ENCODE data around the gene NLN. TPM values are rescaled to one million over a fixed set of nuclear protein-coding genes. Genes with fewer than 3 reads are reported as not detected.

Gene NLN
- total and polyA plus RNA-seq, 9 of the 15 experiments (the other 6 are each of a cell fraction or from before 2014, with no cell fraction given) = 6.9 to 45.2 (median 28.8) TPM

DNA sequence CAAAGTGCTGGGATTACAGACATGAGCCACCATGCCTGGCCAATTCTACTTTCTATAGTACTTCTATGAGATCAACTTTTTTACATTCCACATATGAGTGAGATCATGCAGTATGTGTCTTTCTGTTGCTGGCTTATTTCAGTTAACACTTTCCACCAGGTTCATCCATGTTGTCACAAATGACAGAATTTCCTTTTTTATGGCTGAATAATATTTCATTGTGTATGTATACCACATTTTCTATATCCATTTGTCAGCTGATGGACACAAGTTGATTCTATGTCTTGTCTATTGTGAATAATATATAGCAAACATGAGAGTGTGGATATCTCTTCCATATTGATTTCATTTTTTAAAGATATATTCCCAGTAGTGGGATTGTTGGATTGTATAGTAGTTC lies 17.2 kb downstream of the NLN start:
- CTCF ChIA-PET (ENCODE audit: low intra/inter-chr PET ratio) = no interaction called here
- H3K79me2 ChIP-seq (ENCODE audit: control insufficient read depth, insufficient read depth, low read length) = peaks cover 75% of the 10 kb centered on the region
- FAIRE-seq = no peak

DNA sequence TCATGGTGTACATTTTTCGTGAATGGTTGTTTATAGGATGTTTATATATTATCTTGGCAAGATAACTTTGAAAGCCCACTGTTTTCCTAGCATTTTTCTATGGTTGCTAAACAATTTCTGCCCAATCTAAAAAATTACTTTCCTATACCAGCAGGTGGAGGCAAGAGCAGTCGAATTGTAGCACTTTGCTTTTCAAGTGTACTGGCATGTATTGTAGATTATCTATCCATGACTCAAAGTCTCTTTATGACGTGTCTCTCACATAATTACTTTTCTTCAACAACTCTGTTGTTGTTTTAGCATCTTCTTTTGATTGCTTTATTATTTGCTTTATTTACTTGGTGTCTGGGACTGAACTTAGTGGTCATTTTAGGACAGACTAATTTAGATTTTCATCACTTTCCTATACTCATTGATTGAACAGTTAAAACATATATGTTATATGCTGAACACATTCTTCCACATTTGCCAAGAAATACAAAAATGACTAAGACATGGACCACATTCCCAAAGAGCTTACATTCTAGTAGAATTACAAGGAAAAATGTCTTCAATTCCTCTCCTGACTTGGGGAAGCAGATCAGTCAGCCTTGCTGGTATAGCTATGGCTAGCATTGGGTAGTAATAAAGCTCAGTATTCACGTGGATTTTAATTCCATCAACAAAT lies 20.7 kb downstream of the NLN start:
- Histone ChIP-seq H3K9me1 (ENCODE audit: control insufficient read depth, insufficient read depth, low read length) (no peaks in the 10 kb centered on the region), H3K27me3 (ENCODE audit: control insufficient read depth in 2 of 2, insufficient read depth in 2 of 2, low read length in 2 of 2) (no peaks in the 10 kb centered on the region), H3K4me1 (replicated peaks in 1 of 2; ENCODE audit: control insufficient read depth in 2 of 2, insufficient read depth in 2 of 2, low read length in 2 of 2) (no peaks in the 10 kb centered on the region), H3K27ac (ENCODE audit: extremely low read depth, low read depth, low read length) (no peak overlapping the region), H3K9me3 (replicated peaks; ENCODE audit: control insufficient read depth, insufficient read depth, low read depth, low read length) (no peaks in the 10 kb centered on the region), H3K79me2 (ENCODE audit: control insufficient read depth, insufficient read depth, low read length) (peaks cover 55% of the 10 kb centered on the region), H2AFZ (ENCODE audit: low read depth, low read length) (no peak overlapping the region), H3K4me2 (ENCODE audit: insufficient read depth, low read length) (no peak overlapping the region), H3K4me3 (no peak overlapping the region), H3K36me3 (ENCODE audit: control insufficient read depth, insufficient read depth, low read length) (peaks cover 8% of the 10 kb centered on the region; the same call in 1 of the 3 replicates), H3K9ac (ENCODE audit: insufficient read depth in 1 of 2, low read depth in 2 of 2, low read length in 2 of 2) (no peak overlapping the region), H4K20me1 (replicated peaks; ENCODE audit: control insufficient read depth, insufficient read depth, low read length) (no peaks in the 10 kb centered on the region)
- ChIA-PET POLR2A (interaction anchor here (0.6 kb wide), 1 partner anchor 211 kb away, joined by 3 read pairs; no protein-coding TSS in a partner anchor), CTCF (ENCODE audit: low intra/inter-chr PET ratio) (no interaction called here)
- intact Hi-C loops (cut with micrococcal nuclease) (no loop called here), in situ Hi-C loops (cut with MboI) (no loop called here)
- WGBS (ENCODE audit: insufficient coverage, low coverage, missing lambda C conversion rate) = 1% methylated on average over 4 of the region's 4 CpGs
- peak; percentile 85 for ATAC-seq
- DNase-seq (ENCODE audit: extremely low read depth in 1 of 4, low spot score in 3 of 4) = peak; percentile 34 to 57 (median 44)
- peak; percentile 74 for FAIRE-seq
- no TSS peak for BruUV-seq (replicated peaks)
- no peak for TF ChIP-seq ZFP1 (CRISPR knock-in tag; IDR thresholded peaks at IDR 0.05)
- TF ChIP-seq, protein P1, sequence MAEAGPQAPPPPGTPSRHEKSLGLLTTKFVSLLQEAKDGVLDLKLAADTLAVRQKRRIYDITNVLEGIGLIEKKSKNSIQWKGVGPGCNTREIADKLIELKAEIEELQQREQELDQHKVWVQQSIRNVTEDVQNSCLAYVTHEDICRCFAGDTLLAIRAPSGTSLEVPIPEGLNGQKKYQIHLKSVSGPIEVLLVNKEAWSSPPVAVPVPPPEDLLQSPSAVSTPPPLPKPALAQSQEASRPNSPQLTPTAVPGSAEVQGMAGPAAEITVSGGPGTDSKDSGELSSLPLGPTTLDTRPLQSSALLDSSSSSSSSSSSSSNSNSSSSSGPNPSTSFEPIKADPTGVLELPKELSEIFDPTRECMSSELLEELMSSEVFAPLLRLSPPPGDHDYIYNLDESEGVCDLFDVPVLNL (CRISPR knock-in tag; IDR thresholded peaks at IDR 0.05; ENCODE audit: low read depth) = no peak
- TF ChIP-seq ZNF696 (CRISPR knock-in tag; conservative IDR thresholded peaks at IDR 0.05) = no peak
- no peak for TF ChIP-seq ZNF584 (CRISPR knock-in tag; IDR thresholded peaks at IDR 0.05; ENCODE audit: low read depth)
- no peak for TF ChIP-seq ZNF445 (CRISPR knock-in tag; IDR thresholded peaks at IDR 0.05; ENCODE audit: low read depth)
- no peak for TF ChIP-seq ARNT (IDR thresholded peaks at IDR 0.05)
- TF ChIP-seq NR3C1 (CRISPR knock-in tag; IDR thresholded peaks at IDR 0.05) = no peak
- TF ChIP-seq POLR2AphosphoS5 (IDR thresholded peaks at IDR 0.05; ENCODE audit: control insufficient read depth, insufficient read depth, low read depth, low read length) = no peak

More for the DNA sequence above, 17.2 kb downstream of the NLN start:
- Histone ChIP-seq H2AFZ (ENCODE audit: low read depth, low read length) (no peak overlapping the region), H3K9me1 (ENCODE audit: control insufficient read depth, insufficient read depth, low read length) (no peaks in the 10 kb centered on the region), H3K4me3 (no peak overlapping the region), H3K4me2 (ENCODE audit: insufficient read depth, low read length) (no peak overlapping the region), H3K27me3 (ENCODE audit: control insufficient read depth in 2 of 2, insufficient read depth in 2 of 2, low read length in 2 of 2) (no peaks in the 10 kb centered on the region), H3K4me1 (replicated peaks in 1 of 2; ENCODE audit: control insufficient read depth in 2 of 2, insufficient read depth in 2 of 2, low read length in 2 of 2) (peaks cover 0 to 3% of the 10 kb centered on the region in 2 experiments; a peak in 2 of 5 replicates), H3K9ac (ENCODE audit: insufficient read depth in 1 of 2, low read depth in 2 of 2, low read length in 2 of 2) (no peak overlapping the region), H3K27ac (ENCODE audit: extremely low read depth, low read depth, low read length) (no peak overlapping the region), H3K9me3 (replicated peaks; ENCODE audit: control insufficient read depth, insufficient read depth, low read depth, low read length) (no peaks in the 10 kb centered on the region), H4K20me1 (replicated peaks; ENCODE audit: control insufficient read depth, insufficient read depth, low read length) (no peaks in the 10 kb centered on the region), H3K36me3 (ENCODE audit: control insufficient read depth, insufficient read depth, low read length) (peaks cover 8% of the 10 kb centered on the region; the same call in 1 of the 3 replicates)
- in situ Hi-C loops (cut with MboI) = no loop called here
- POLR2A ChIA-PET = interaction anchor here (1.2 kb wide), 1 partner anchor 8 kb away, joined by 4 read pairs; no protein-coding TSS in a partner anchor
- no TSS peak for BruUV-seq (replicated peaks)
- peak; percentile 57 for TF ChIP-seq ZNF146 (CRISPR knock-in tag; IDR thresholded peaks at IDR 0.05; ENCODE audit: unreplicated experiment)
- no peak for TF ChIP-seq SMAD1 (IDR thresholded peaks at IDR 0.05; ENCODE audit: low read depth, low read length, partially characterized antibody)
- peak; percentile 61 for TF ChIP-seq RBM25 (IDR thresholded peaks at IDR 0.05; ENCODE audit: low read depth, low read length, severe bottlenecking)
- no peak for TF ChIP-seq ARHGAP35 (IDR thresholded peaks at IDR 0.05; ENCODE audit: partially characterized antibody)
- no peak for ATAC-seq
- intact Hi-C loops (cut with micrococcal nuclease) = no loop called here
- no peak for DNase-seq (ENCODE audit: extremely low read depth in 1 of 4, low spot score in 3 of 4)
